ENCODE results near the gene SYNDIG1.

DNA sequence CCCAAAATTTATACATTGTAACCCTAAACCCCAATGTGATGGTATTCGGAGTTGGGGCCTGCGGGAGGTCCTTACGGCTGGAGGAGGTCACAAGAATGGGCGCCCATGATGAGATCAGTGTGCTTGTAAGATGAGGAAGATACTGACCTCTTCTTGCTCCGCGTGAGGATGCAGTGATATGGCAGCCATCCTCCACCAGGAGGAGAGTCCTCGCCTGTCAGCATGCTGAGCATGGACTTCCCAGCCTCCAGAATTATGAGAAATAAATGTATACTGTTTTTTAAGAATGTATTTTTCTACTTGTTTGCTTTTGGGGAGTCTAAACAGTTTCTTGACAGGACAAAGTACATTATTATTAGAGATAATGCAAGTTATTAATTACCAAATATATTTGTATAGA is 8.7 kb upstream of the SYNDIG1 start:
- TF ChIP-seq, protein P1, sequence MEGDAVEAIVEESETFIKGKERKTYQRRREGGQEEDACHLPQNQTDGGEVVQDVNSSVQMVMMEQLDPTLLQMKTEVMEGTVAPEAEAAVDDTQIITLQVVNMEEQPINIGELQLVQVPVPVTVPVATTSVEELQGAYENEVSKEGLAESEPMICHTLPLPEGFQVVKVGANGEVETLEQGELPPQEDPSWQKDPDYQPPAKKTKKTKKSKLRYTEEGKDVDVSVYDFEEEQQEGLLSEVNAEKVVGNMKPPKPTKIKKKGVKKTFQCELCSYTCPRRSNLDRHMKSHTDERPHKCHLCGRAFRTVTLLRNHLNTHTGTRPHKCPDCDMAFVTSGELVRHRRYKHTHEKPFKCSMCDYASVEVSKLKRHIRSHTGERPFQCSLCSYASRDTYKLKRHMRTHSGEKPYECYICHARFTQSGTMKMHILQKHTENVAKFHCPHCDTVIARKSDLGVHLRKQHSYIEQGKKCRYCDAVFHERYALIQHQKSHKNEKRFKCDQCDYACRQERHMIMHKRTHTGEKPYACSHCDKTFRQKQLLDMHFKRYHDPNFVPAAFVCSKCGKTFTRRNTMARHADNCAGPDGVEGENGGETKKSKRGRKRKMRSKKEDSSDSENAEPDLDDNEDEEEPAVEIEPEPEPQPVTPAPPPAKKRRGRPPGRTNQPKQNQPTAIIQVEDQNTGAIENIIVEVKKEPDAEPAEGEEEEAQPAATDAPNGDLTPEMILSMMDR (conservative IDR thresholded peaks at IDR 0.05; ENCODE audit: low read depth, low read length), result 0 out of 2 replicates have a peak, but pooled peaks have one; percentile 8
- TF ChIP-seq CEBPB (IDR thresholded peaks at IDR 0.05; ENCODE audit: low read depth, low read length) (no peak), RAD21 (IDR thresholded peaks at IDR 0.05; ENCODE audit: low read length) (no peak), POLR2A (IDR thresholded peaks at IDR 0.05; ENCODE audit: low read depth, low read length) (no peak), RFX5 (IDR thresholded peaks at IDR 0.05; ENCODE audit: low read depth, low read length) (no peak), CHD1 (IDR thresholded peaks at IDR 0.05; ENCODE audit: low read depth, low read length) (no peak), BHLHE40 (IDR thresholded peaks at IDR 0.05; ENCODE audit: low read depth, low read length) (no peak), FOS (IDR thresholded peaks at IDR 0.05; ENCODE audit: low read depth, low read length) (no peak), MAFK (IDR thresholded peaks at IDR 0.05; ENCODE audit: low read depth, low read length) (no peak), MAZ (IDR thresholded peaks at IDR 0.05; ENCODE audit: borderline replicate concordance, low read depth, low read length) (no peak), SMC3 (IDR thresholded peaks at IDR 0.05; ENCODE audit: low read depth, low read length) (no peak)
- TF ChIP-seq, protein P2, sequence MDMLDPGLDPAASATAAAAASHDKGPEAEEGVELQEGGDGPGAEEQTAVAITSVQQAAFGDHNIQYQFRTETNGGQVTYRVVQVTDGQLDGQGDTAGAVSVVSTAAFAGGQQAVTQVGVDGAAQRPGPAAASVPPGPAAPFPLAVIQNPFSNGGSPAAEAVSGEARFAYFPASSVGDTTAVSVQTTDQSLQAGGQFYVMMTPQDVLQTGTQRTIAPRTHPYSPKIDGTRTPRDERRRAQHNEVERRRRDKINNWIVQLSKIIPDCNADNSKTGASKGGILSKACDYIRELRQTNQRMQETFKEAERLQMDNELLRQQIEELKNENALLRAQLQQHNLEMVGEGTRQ (IDR thresholded peaks at IDR 0.05; ENCODE audit: low read depth, low read length), result no peak

All from IMR-90 (cell line).